Endothelial cell of umbilical vein (primary cell): ENCODE results near the gene ABCC1. TPM values are rescaled to one million over a fixed set of nuclear protein-coding genes. Genes with fewer than 3 reads are reported as not detected.

Experiments used
- BruUV-seq: library from RNA; stranded (reverse); fragments of 400-500 nt; replicated peaks from 2 replicates; lab custom pipeline; 2021; lab: Mats Ljungman, UMichigan
- CTCF ChIA-PET: fragments of 300-600, 350-600 bp; sonication (Branson Sonifier 250); formaldehyde crosslinking; loops from one replicate; lab custom pipeline; 2021; ENCODE audit warnings: antibody characterized with exemption, inconsistent platforms; lab: Charles Lee
- POLR2A ChIA-PET: fragments of 300-600, 350-600 bp; sonication (Branson Sonifier 250); formaldehyde crosslinking; loops from one replicate; lab custom pipeline; 2021; ENCODE audit warnings: antibody characterized with exemption, inconsistent platforms; lab: Charles Lee
- DNase-seq: peaks from one replicate; pipeline ENCODE4 v3.0.0-alpha.2; 2011; ENCODE audit warnings: low read depth, low spot score
- FAIRE-seq: peaks from 2 replicates; lab custom pipeline; 2011; peaks lifted over from hg19 to GRCh38; lab: Jason Lieb, UNC
- H2AFZ ChIP-seq: 2 replicates; pipeline ENCODE4 v1.6.0; 2012; ENCODE audit warnings: low read depth, low read length, control low read depth, inconsistent platforms
- H3K27ac ChIP-seq: 2 replicates; pipeline ENCODE4 v1.5.1; 2011; ENCODE audit warnings: low read depth, mild to moderate bottlenecking, control low read depth, low read length, moderate library complexity; ENCODE audit not compliant: insufficient read depth
- H3K27me3 ChIP-seq, 2 experiments: 2 replicates each; pipeline versions ENCODE4 v1.6.0 to v1.6.1; 2011; ENCODE audit warnings: low read length in 2 of 2, mixed read lengths in 1 of 2; ENCODE audit not compliant: control insufficient read depth in 2 of 2, insufficient read depth in 2 of 2
- H3K36me3 ChIP-seq, 2 experiments: 2 replicates in 1 of 2; 3 replicates in 1 of 2; pipeline ENCODE4 v1.5.1; 2011; ENCODE audit warnings: low read length in 2 of 2, mild to moderate bottlenecking in 1 of 2, moderate library complexity in 1 of 2; ENCODE audit not compliant: control insufficient read depth in 2 of 2, insufficient read depth in 2 of 2; ENCODE audit errors: extremely low read depth in 1 of 2
- H3K4me1 ChIP-seq: 3 replicates; pipeline ENCODE4 v1.5.1; 2011; ENCODE audit warnings: mild to moderate bottlenecking, low read length; ENCODE audit not compliant: control insufficient read depth, insufficient read depth; ENCODE audit errors: extremely low read depth
- H3K4me2 ChIP-seq: 2 replicates; pipeline ENCODE4 v1.6.1; 2011; ENCODE audit warnings: low read length, control low read depth, mixed read lengths; ENCODE audit not compliant: insufficient read depth
- H3K4me3 ChIP-seq, 3 experiments: fragments of 200-600 bp in 1 of 3; sonication (generic), shearing (Covaris generic) in 1 of 3; replicated peaks in 1 of 3; 2 replicates each; pipeline ENCODE4 v1.5.1; 2011 to 2016; ENCODE audit warnings: control low read depth in 3 of 3, low read length in 3 of 3, mild to moderate bottlenecking in 2 of 3, inconsistent platforms in 1 of 3, low read depth in 1 of 3, moderate library complexity in 1 of 3; ENCODE audit not compliant: insufficient read depth in 1 of 3
- H3K79me2 ChIP-seq: 2 replicates; pipeline ENCODE4 v1.6.0; 2012; ENCODE audit warnings: low read length, inconsistent platforms; ENCODE audit not compliant: control insufficient read depth, insufficient read depth
- H3K9ac ChIP-seq: replicated peaks from 2 replicates; pipeline ENCODE3; 2011; ENCODE audit warnings: low read length, control low read depth; ENCODE audit not compliant: insufficient read depth; ENCODE audit errors: extremely low read depth
- H3K9me1 ChIP-seq: replicated peaks from 3 replicates; pipeline ENCODE4 v1.6.0; 2011; ENCODE audit warnings: mild to moderate bottlenecking, low read length; ENCODE audit not compliant: control insufficient read depth, insufficient read depth; ENCODE audit errors: extremely low read depth
- H3K9me3 ChIP-seq: replicated peaks from 2 replicates; pipeline ENCODE4 v1.5.1; 2012; ENCODE audit warnings: low read length, inconsistent platforms; ENCODE audit not compliant: control insufficient read depth, insufficient read depth
- H4K20me1 ChIP-seq: replicated peaks from 2 replicates; pipeline ENCODE3; 2011; ENCODE audit warnings: mild to moderate bottlenecking, low read length; ENCODE audit not compliant: control insufficient read depth, insufficient read depth; ENCODE audit errors: extremely low read depth
- CTCF ChIP-seq, 2 donors: IDR thresholded peaks; 1 replicate in 1 of 2; 2 replicates in 1 of 2; pipeline ENCODE4 v1.5.1; 2011; ENCODE audit warnings: low read length in 2 of 2, mild to moderate bottlenecking in 2 of 2, moderate library complexity in 2 of 2, control low read depth in 1 of 2, inconsistent platforms in 1 of 2, low read depth in 1 of 2; ENCODE audit not compliant: insufficient read depth in 1 of 2; ENCODE audit errors: extremely low read depth in 1 of 2
- EZH2 ChIP-seq: IDR thresholded peaks from 2 replicates; pipeline ENCODE4 v1.6.1; 2012; ENCODE audit warnings: borderline replicate concordance, low read depth, mild to moderate bottlenecking, moderate library complexity, low read length, inconsistent platforms; ENCODE audit not compliant: severe bottlenecking
- FOS ChIP-seq: IDR thresholded peaks from 2 replicates; pipeline ENCODE4 v1.6.1; 2011; ENCODE audit warnings: mild to moderate bottlenecking, low read length, moderate library complexity, borderline replicate concordance; ENCODE audit not compliant: insufficient read depth
- GATA2 ChIP-seq: IDR thresholded peaks from 2 replicates; pipeline ENCODE4 v1.7.0; 2011; ENCODE audit warnings: low read depth, mild to moderate bottlenecking, moderate library complexity, mixed read lengths, low read length; ENCODE audit not compliant: insufficient read length, insufficient read depth
- JUN ChIP-seq: IDR thresholded peaks from 2 replicates; pipeline ENCODE4 v1.6.1; 2011; ENCODE audit warnings: borderline replicate concordance, low read depth; ENCODE audit not compliant: insufficient read length, insufficient read depth
- MAX ChIP-seq: IDR thresholded peaks from 2 replicates; pipeline ENCODE4 v1.6.1; 2011; ENCODE audit not compliant: insufficient read depth, insufficient read length
- MYC ChIP-seq: IDR thresholded peaks from one replicate; pipeline ENCODE4 v1.6.1; 2011; ENCODE audit warnings: mild to moderate bottlenecking, low read depth, low read length
- POLR2A ChIP-seq: IDR thresholded peaks from 2 replicates; pipeline ENCODE4 v1.6.1; 2012; ENCODE audit warnings: low read depth, mild to moderate bottlenecking, control low read depth, low read length
- POLR2AphosphoS5 ChIP-seq: IDR thresholded peaks from 2 replicates; pipeline ENCODE4 v1.6.1; 2012; ENCODE audit warnings: low read depth, mild to moderate bottlenecking, control low read depth, low read length, moderate library complexity; ENCODE audit not compliant: insufficient read depth
- dilution Hi-C: fragments of 300-500 bp; cut with MboI; formaldehyde crosslinking; loops from one replicate; pipeline ENCODE4 v1.15.0; 2019; ENCODE audit warnings: low sequenced_read_pairs; ENCODE audit not compliant: extremely low pct_ligation_motif_present
- intact Hi-C: fragments of 100-400 bp; cut with micrococcal nuclease; formaldehyde crosslinking; loops from one replicate; pipeline ENCODE4 v1.10.0; 2022
- polyA plus RNA-seq, 4 experiments: library from polyadenylated mRNA; depleted of rRNA in 3 of 4; stranded (reverse) in 3 of 4; unstranded in 1 of 4; fragments of >200 nt; gene quantifications; 2 replicates each; pipeline versions ENCODE4 v1.2.1 to v1.2.3, GENCODE V29; 2011 to 2012; ENCODE audit warnings: missing spikeins in 1 of 4
- total RNA-seq: library from RNA; stranded (reverse); gene quantifications from 2 replicates; pipeline ENCODE4 v1.2.3, GENCODE V29; 2021

ABCC1 gene
- total and polyA plus RNA-seq, 2 donors (not counting 3 experiments of a cell fraction or from before 2014, with no cell fraction given): 46.1 to 89.2 TPM

GRCh38 chr16:15913046-15913698 is 36.2 kb upstream of the ABCC1 start:
- DNase-seq: no peak
- no peak overlapping the region for H3K4me2 ChIP-seq
- no peak for FAIRE-seq
- H3K36me3 ChIP-seq: no peaks in the 10 kb centered on the region
- peaks cover 0 to 2% of the 10 kb centered on the region in 2 experiments for H3K27me3 ChIP-seq
- H3K27ac ChIP-seq: no peak overlapping the region
- no peaks in the 10 kb centered on the region for H4K20me1 ChIP-seq
- TF ChIP-seq CTCF (IDR thresholded peaks at IDR 0.05; ENCODE audit: extremely low read depth in 1 of 2, insufficient read depth in 1 of 2, low read depth in 1 of 2, low read length in 2 of 2) (no peak), EZH2 (no peak), JUN (no peak), POLR2A (no peak), FOS (no peak), MAX (no peak), GATA2 (no peak), MYC (no peak), POLR2AphosphoS5 (no peak)
- H3K79me2 ChIP-seq: no peaks in the 10 kb centered on the region
- H3K9ac ChIP-seq: no peak overlapping the region
- H3K9me1 ChIP-seq: no peaks in the 10 kb centered on the region
- CTCF ChIA-PET: no interaction called here
- no TSS peak for BruUV-seq
- no peak overlapping the region for H2AFZ ChIP-seq
- no peaks in the 10 kb centered on the region for H3K4me1 ChIP-seq
- dilution Hi-C loops (no loop called here), intact Hi-C loops (no loop called here)
- H3K9me3 ChIP-seq: no peaks in the 10 kb centered on the region
- no peak overlapping the region for H3K4me3 ChIP-seq
- POLR2A ChIA-PET: no interaction called here
